B cell (primary cell): ENCODE data around the gene MTX1. TPM values are rescaled to one million over a fixed set of nuclear protein-coding genes. Genes with fewer than 3 reads are reported as not detected.
"Not testable (repeated sequence)": the region's sequence is repeated elsewhere in the genome, so short reads cannot be mapped to it uniquely, and the experiment has no call there.

Experiments
- ATAC-seq: fragments of 200-7000 bp; cut with Tn5 transposase; one replicate; pipeline ENCODE4 v1.10.0; 2021; ENCODE audit warnings: low read depth, mild to moderate bottlenecking, moderate number of reproducible peaks, moderate library complexity
- CTCF ChIA-PET: fragments of 350-600 bp; sonication (Branson Sonifier 250); formaldehyde crosslinking; loops from one replicate; lab custom pipeline; 2021; ENCODE audit warnings: antibody characterized with exemption, inconsistent platforms; lab: Charles Lee
- POLR2A ChIA-PET: fragments of 350-600 bp; sonication (Branson Sonifier 250); formaldehyde crosslinking; loops from one replicate; lab custom pipeline; 2021; ENCODE audit warnings: antibody characterized with exemption; lab: Charles Lee
- DNase-seq: peaks from one replicate; pipeline ENCODE4 v3.0.0; 2013
- H2AFZ ChIP-seq: 2 replicates; pipeline ENCODE4 v1.6.1; 2012; ENCODE audit warnings: mild to moderate bottlenecking, low read depth, low read length; ENCODE audit not compliant: insufficient read depth, poor library complexity, severe bottlenecking
- H3K27ac ChIP-seq, 2 donors: 1 replicate in 1 of 2; 2 replicates in 1 of 2; pipeline ENCODE4 v1.5.1; 2012 to 2013; ENCODE audit warnings: low read length in 2 of 2, mild to moderate bottlenecking in 2 of 2, moderate library complexity in 1 of 2
- H3K27me3 ChIP-seq, 4 experiments: fragments of 200-600 bp in 1 of 4; sonication (generic) in 1 of 4; replicated peaks in 1 of 4; 1 replicate in 2 of 4; 2 replicates in 2 of 4; pipeline versions ENCODE4 v1.6.1 to v1.7.0; 2013 to 2016; ENCODE audit warnings: low read length in 3 of 4, mild to moderate bottlenecking in 2 of 4, mixed read lengths in 1 of 4, moderate library complexity in 1 of 4; ENCODE audit not compliant: insufficient read depth in 4 of 4, control insufficient read depth in 3 of 4; ENCODE audit errors: control extremely low read depth in 1 of 4
- H3K36me3 ChIP-seq, 2 experiments: replicated peaks in 1 of 2; 1 replicate in 1 of 2; 2 replicates in 1 of 2; pipeline versions ENCODE4 v1.6.1 to v1.7.1; 2013; ENCODE audit warnings: low read length in 1 of 2; ENCODE audit not compliant: insufficient read depth in 2 of 2, control insufficient read depth in 1 of 2; ENCODE audit errors: control extremely low read depth in 1 of 2, extremely low read depth in 1 of 2
- H3K4me1 ChIP-seq, 2 donors: fragments of 200-600 bp in 1 of 2; sonication (generic) in 1 of 2; 1 replicate in 1 of 2; 2 replicates in 1 of 2; pipeline versions ENCODE4 v1.5.1 to v1.6.1; 2013 to 2017; ENCODE audit warnings: low read length in 2 of 2; ENCODE audit not compliant: control insufficient read depth in 2 of 2, insufficient read depth in 2 of 2
- H3K4me2 ChIP-seq: replicated peaks from 2 replicates; pipeline ENCODE3; 2012; ENCODE audit warnings: mild to moderate bottlenecking, low read depth, low read length; ENCODE audit not compliant: poor library complexity, severe bottlenecking
- H3K4me3 ChIP-seq, 5 experiments: fragments of 200-600 bp in 1 of 5; sonication (generic) in 1 of 5; 1 replicate in 3 of 5; 2 replicates in 2 of 5; pipeline versions ENCODE4 v1.5.1 to v1.7.0; 2011 to 2016; ENCODE audit warnings: low read length in 4 of 5, mild to moderate bottlenecking in 4 of 5, low read depth in 2 of 5, control low read depth in 1 of 5, moderate library complexity in 1 of 5; ENCODE audit not compliant: insufficient read depth in 1 of 5; ENCODE audit errors: control extremely low read depth in 1 of 5, extremely low read depth in 1 of 5
- H3K79me2 ChIP-seq: fragments of 200-600 bp; sonication (generic); one replicate; pipeline ENCODE4 v1.6.0; 2016; ENCODE audit warnings: low read length; ENCODE audit not compliant: control insufficient read depth, insufficient read depth
- H3K9ac ChIP-seq: fragments of 200-600 bp; sonication (generic); 2 replicates; pipeline ENCODE4 v1.6.1; 2017; ENCODE audit warnings: mild to moderate bottlenecking, low read length, moderate library complexity
- H3K9me3 ChIP-seq, 3 donors: one replicate each; pipeline versions ENCODE4 v1.6.1 to v1.7.1; 2013; ENCODE audit warnings: low read length in 2 of 3; ENCODE audit not compliant: control insufficient read depth in 2 of 3, insufficient read depth in 1 of 3; ENCODE audit errors: control extremely low read depth in 1 of 3
- H4K20me1 ChIP-seq: 2 replicates; pipeline ENCODE4 v1.6.0; 2012; ENCODE audit warnings: mild to moderate bottlenecking, low read length; ENCODE audit not compliant: insufficient read depth, control insufficient read depth, poor library complexity, severe bottlenecking
- H3K27ac Mint-ChIP-seq: one replicate; pipeline ENCODE4 v1.8.0; 2021; ENCODE audit warnings: mixed read lengths
- H3K27me3 Mint-ChIP-seq: one replicate; pipeline ENCODE4 v1.8.0; 2021; ENCODE audit warnings: mixed read lengths
- H3K4me1 Mint-ChIP-seq: one replicate; pipeline ENCODE4 v1.8.0; 2021; ENCODE audit warnings: mixed read lengths
- H3K4me3 Mint-ChIP-seq: one replicate; pipeline ENCODE4 v1.8.0; 2021; ENCODE audit warnings: mixed read lengths
- H3K9me3 Mint-ChIP-seq: one replicate; pipeline ENCODE4 v1.8.0; 2022; ENCODE audit warnings: mixed read lengths; ENCODE audit not compliant: insufficient read depth
- EZH2 ChIP-seq: IDR thresholded peaks from 2 replicates; pipeline ENCODE4 v1.6.1; 2012; ENCODE audit warnings: borderline replicate concordance, low read depth, mild to moderate bottlenecking, moderate library complexity, low read length; ENCODE audit not compliant: insufficient read depth, poor library complexity, severe bottlenecking
- WGBS: methylation state at CpG from one replicate; pipeline ENCODE4 v1.1.5; 2013; ENCODE audit warnings: missing lambda C conversion rate; ENCODE audit not compliant: insufficient coverage; 5-methylcytosine and 5-hydroxymethylcytosine counted together
- intact Hi-C: fragments of 100-400 bp; cut with micrococcal nuclease; formaldehyde crosslinking; loops from one replicate; pipeline ENCODE4 v1.10.0; 2022
- polyA plus RNA-seq: library from polyadenylated mRNA; depleted of rRNA; stranded (reverse); fragments of >200 nt; gene quantifications from 2 replicates; pipeline ENCODE4 v1.2.3, GENCODE V29; 2012
- total RNA-seq, 2 donors: library from RNA; stranded (reverse); fragments of 120-200 nt in 1 of 2; gene quantifications; 1 replicate in 1 of 2; 2 replicates in 1 of 2; pipeline versions ENCODE4 v1.2.3 to v1.2.4, GENCODE V29; 2013 to 2022
- TF ChIP-seq, protein P1 (sequence below): fragments of 200-600 bp; IDR thresholded peaks from one replicate; pipeline ENCODE4 v1.8.0; 2022; ENCODE audit warnings: antibody characterized with exemption, mild to moderate bottlenecking

Gene MTX1
- total and polyA plus RNA-seq, 2 donors (not counting 1 experiment from before 2014, with no cell fraction given) = 19.0 to 40.4 TPM

GRCh38 chr1:155220211-155220965 is 11.9 kb downstream of the MTX1 start:
- DNase-seq, H3K79me2 ChIP-seq, intact Hi-C loops, H3K36me3 ChIP-seq, H3K9me3 Mint-ChIP-seq, H3K4me3 ChIP-seq, H3K27me3 ChIP-seq, H2AFZ ChIP-seq, H3K9me3 ChIP-seq, H3K27ac Mint-ChIP-seq, H3K27me3 Mint-ChIP-seq, H3K27ac ChIP-seq, H3K4me3 Mint-ChIP-seq, H4K20me1 ChIP-seq, H3K9ac ChIP-seq, ATAC-seq, H3K4me2 ChIP-seq: not testable (repeated sequence)
- ChIA-PET CTCF (interaction anchor here (1.6 kb wide), 1 partner anchor 13 kb away, joined by 7 read pairs; the partner anchor contains the start of gene THBS3), POLR2A (interaction anchor here (0.8 to 1.3 kb wide), 2 partner anchors 11 to 13 kb away, joined by 3 to 6 read pairs; no protein-coding TSS in a partner anchor)
- peaks cover 27% of the 10 kb centered on the region for H3K4me1 Mint-ChIP-seq
- 95% methylated on average over 3 of the region's 10 CpGs for WGBS
- peaks cover 30 to 37% of the 10 kb centered on the region in 2 donors for H3K4me1 ChIP-seq

DNA sequence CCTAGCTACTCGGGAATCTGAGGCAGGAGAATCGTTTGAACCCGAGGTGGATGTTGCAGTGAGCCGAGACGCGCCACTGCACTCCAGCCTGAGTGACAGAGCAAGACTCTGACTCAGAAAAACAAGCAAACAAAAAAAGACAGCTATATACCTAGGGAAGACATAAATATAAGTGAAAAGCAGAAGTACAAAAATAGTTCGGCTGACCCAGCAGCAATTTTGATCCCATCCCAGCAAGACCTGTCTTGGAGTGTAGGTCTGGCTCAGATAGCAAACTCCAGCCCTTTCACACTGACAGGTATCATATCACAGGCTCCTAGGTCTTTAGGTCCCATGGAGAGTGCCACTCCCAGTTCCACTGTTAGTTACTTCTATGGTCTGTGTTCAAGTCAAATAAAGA is 14.6 kb downstream of the MTX1 start:
- Histone ChIP-seq H3K36me3 (no peaks in the 10 kb centered on the region), H3K4me3 (no peak overlapping the region), H3K79me2 (peaks cover 4% of the 10 kb centered on the region), H3K9ac (no peak overlapping the region), H4K20me1 (no peaks in the 10 kb centered on the region), H3K4me2 (peak overlapping the region; percentile 52), H3K27ac (peak overlapping the region in 1 of 2 donors; percentile 32), H2AFZ (no peak overlapping the region), H3K9me3 (no peaks in the 10 kb centered on the region), H3K4me1 (peaks cover 45 to 59% of the 10 kb centered on the region in 2 donors), H3K27me3 (no peaks in the 10 kb centered on the region)
- intact Hi-C loops = no loop called here
- no peak for TF ChIP-seq EZH2
- TF ChIP-seq, protein P1, sequence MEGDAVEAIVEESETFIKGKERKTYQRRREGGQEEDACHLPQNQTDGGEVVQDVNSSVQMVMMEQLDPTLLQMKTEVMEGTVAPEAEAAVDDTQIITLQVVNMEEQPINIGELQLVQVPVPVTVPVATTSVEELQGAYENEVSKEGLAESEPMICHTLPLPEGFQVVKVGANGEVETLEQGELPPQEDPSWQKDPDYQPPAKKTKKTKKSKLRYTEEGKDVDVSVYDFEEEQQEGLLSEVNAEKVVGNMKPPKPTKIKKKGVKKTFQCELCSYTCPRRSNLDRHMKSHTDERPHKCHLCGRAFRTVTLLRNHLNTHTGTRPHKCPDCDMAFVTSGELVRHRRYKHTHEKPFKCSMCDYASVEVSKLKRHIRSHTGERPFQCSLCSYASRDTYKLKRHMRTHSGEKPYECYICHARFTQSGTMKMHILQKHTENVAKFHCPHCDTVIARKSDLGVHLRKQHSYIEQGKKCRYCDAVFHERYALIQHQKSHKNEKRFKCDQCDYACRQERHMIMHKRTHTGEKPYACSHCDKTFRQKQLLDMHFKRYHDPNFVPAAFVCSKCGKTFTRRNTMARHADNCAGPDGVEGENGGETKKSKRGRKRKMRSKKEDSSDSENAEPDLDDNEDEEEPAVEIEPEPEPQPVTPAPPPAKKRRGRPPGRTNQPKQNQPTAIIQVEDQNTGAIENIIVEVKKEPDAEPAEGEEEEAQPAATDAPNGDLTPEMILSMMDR = no peak
- Mint-ChIP-seq H3K4me1 (peaks cover 49% of the 10 kb centered on the region), H3K27ac (peak overlapping the region; percentile 88), H3K27me3 (no peaks in the 10 kb centered on the region), H3K9me3 (no peaks in the 10 kb centered on the region), H3K4me3 (peak overlapping the region; percentile 52)
- ATAC-seq (no peak), DNase-seq (peak; percentile 47)
- POLR2A ChIA-PET = interaction anchor here (0.6 to 5.9 kb wide), 3 partner anchors 15 to 38 kb away, joined by 3 to 47 read pairs (median 6); partner anchors contain the start of genes MTX1 and THBS3
- 0% methylated on average over 4 of the region's 7 CpGs for WGBS
- CTCF ChIA-PET = interaction anchor here (1.0 to 6.9 kb wide), 7 partner anchors 15 to 54 kb away, joined by 4 to 189 read pairs (median 10); partner anchors contain the start of genes KRTCAP2, MTX1, THBS3 and TRIM46

DNA sequence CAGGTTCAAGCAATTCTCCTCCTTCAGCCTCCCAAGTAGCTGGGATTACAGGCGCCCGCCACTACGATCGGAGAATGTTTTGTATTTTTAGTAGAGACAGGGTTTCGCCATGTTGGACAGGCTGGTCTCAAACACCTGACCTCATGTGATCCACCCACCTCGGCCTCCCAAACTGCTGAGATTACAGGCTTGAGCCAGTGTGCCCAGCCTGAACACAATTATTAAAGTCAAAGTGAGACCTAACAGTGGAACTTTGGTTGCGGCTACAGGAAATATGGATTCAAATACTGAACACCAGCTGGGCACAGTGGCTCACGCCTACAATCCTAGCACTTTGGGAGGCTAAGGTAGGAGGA is 16.9 kb downstream of the MTX1 start:
- ChIA-PET CTCF (interaction anchor here (0.8 to 6.9 kb wide), 10 partner anchors 18 to 383 kb away, joined by 3 to 189 read pairs (median 12); partner anchors contain the start of genes KRTCAP2, MTX1, THBS3 and TRIM46), POLR2A (interaction anchor here (5.9 kb wide), 1 partner anchor 17 kb away, joined by 47 read pairs; the partner anchor contains the start of genes MTX1 and THBS3)
- H3K9ac ChIP-seq, H3K4me3 ChIP-seq, H3K27me3 ChIP-seq, H3K27me3 Mint-ChIP-seq, H3K9me3 Mint-ChIP-seq, H2AFZ ChIP-seq, H3K79me2 ChIP-seq, H3K36me3 ChIP-seq, DNase-seq, ATAC-seq, H3K4me3 Mint-ChIP-seq, H3K9me3 ChIP-seq, H4K20me1 ChIP-seq: not testable (repeated sequence)
- Histone ChIP-seq H3K27ac (peak overlapping the region in 1 of 2 donors; percentile 70), H3K4me2 (peak overlapping the region; percentile 94), H3K4me1 (peaks cover 46 to 61% of the 10 kb centered on the region in 2 donors)
- WGBS = 88% methylated on average over 3 of the region's 8 CpGs
- Mint-ChIP-seq H3K27ac (peak overlapping the region; percentile 79), H3K4me1 (peaks cover 46% of the 10 kb centered on the region)
- intact Hi-C loops = loop anchor here (5.0 kb wide), 1 partner anchor 33 kb away; no protein-coding TSS in a partner anchor
